GM10248 (cell line): ENCODE data around the gene METTL2B.

Source experiments
- CTCF ChIA-PET: fragments of 300-600 bp; sonication (Branson Sonifier 250); formaldehyde crosslinking; extraction: SDS; loops from one replicate; lab custom pipeline; 2021; ENCODE audit warnings: antibody characterized with exemption; lab: Yijun Ruan, JAX
- POLR2A ChIA-PET: fragments of 350-650 bp; sonication (Branson Sonifier 250); formaldehyde crosslinking; extraction: SDS; loops from one replicate; lab custom pipeline; 2020; ENCODE audit warnings: antibody characterized with exemption; lab: Yijun Ruan, JAX
- DNase-seq: peaks from one replicate; pipeline ENCODE4 v3.0.0; 2012; ENCODE audit errors: extremely low spot score
- TF ChIP-seq, protein P1 (sequence below): IDR thresholded peaks from 2 replicates; pipeline ENCODE4 v1.5.1; 2012; ENCODE audit warnings: mild to moderate bottlenecking, low read depth; ENCODE audit errors: extremely low read depth, missing control alignments, control extremely low read depth

Gene METTL2B

DNA sequence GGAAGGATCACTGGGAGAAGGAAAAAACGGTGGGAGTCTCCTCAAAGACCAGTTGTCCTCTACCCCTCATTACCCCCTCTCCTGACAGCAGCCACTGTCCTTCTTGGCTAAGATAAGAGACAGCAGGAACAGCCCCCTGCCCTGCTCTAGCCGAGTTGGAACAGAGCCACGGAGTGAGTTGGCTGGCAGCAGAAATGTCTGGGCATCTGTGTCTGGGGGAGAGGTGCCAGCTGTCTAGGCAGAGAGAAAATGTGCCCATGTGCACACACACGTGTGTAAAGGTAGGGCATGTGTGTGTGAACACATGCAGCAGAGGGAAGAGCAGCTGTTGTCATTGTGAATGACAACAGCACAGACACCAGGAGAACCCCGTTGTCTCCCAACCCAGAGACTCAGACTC is 30.2 kb upstream of the METTL2B start:
- ChIA-PET POLR2A (no interaction called here), CTCF (interaction anchor here (4.2 to 10.9 kb wide), 2 partner anchors 15 to 17 kb away, joined by 88 to 99 read pairs; no protein-coding TSS in a partner anchor)
- DNase-seq: no peak
- TF ChIP-seq, protein P1, sequence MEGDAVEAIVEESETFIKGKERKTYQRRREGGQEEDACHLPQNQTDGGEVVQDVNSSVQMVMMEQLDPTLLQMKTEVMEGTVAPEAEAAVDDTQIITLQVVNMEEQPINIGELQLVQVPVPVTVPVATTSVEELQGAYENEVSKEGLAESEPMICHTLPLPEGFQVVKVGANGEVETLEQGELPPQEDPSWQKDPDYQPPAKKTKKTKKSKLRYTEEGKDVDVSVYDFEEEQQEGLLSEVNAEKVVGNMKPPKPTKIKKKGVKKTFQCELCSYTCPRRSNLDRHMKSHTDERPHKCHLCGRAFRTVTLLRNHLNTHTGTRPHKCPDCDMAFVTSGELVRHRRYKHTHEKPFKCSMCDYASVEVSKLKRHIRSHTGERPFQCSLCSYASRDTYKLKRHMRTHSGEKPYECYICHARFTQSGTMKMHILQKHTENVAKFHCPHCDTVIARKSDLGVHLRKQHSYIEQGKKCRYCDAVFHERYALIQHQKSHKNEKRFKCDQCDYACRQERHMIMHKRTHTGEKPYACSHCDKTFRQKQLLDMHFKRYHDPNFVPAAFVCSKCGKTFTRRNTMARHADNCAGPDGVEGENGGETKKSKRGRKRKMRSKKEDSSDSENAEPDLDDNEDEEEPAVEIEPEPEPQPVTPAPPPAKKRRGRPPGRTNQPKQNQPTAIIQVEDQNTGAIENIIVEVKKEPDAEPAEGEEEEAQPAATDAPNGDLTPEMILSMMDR: no peak

GRCh38 chr7:128447941-128448564 is 28.5 kb upstream of the METTL2B start:
- CTCF ChIA-PET: interaction anchor here (1.2 to 10.9 kb wide), 6 partner anchors 9 to 435 kb away, joined by 3 to 99 read pairs (median 5); no protein-coding TSS in a partner anchor
- DNase-seq: no peak
- POLR2A ChIA-PET: interaction anchor here (0.6 kb wide), 1 partner anchor 32 kb away, joined by 5 read pairs; no protein-coding TSS in a partner anchor
- TF ChIP-seq, protein P1: no peak

DNA sequence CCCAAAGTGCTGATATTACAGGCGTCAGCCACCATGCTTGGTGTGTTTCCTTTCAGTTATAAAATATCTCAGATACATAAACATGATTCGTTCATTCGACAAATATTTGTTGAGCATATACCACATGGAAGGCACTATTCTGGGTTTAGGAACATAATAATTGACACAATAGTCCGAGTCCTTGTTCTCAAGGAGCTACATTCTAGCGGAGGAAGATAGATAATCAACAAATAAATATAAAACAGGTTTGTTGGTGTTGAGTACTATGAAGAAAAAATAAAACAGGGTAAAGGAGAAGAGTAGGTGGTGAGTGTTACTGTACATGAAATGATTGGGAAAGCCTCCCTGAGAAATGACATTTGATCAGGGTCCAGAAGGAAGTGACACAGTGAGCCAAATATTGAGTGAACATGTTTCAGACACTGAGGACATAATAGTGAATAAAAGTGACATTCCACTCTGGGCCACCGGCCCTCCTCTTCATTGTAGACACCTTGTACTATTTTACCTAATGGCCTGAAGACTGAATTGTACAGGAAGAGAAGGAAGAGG is 27.7 kb upstream of the METTL2B start:
- TF ChIP-seq, protein P1: no peak
- ChIA-PET POLR2A (no interaction called here), CTCF (interaction anchor here (1.2 to 10.9 kb wide), 4 partner anchors 12 to 434 kb away, joined by 3 to 99 read pairs (median 26); no protein-coding TSS in a partner anchor)
- no peak for DNase-seq

DNA sequence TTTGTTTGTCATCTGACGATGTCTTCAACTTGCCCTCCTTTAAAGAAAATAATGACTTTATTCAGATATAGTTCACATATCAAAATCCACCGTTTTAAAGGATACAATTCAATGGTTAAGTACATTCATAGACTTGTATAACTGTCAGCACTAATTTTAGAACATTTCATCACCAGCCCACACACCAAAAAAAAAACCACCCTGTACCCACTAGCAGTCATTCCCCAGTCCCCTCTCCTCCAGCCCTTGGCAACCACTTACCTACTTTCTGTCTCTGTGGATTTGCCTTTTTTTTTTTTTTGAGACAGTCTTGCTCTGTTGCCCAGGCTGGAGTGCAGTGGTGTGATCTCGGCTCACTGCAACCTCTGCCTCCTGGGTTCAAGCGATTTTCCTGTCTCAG is 26.1 kb upstream of the METTL2B start:
- POLR2A ChIA-PET: no interaction called here
- CTCF ChIA-PET: interaction anchor here (3.1 to 10.9 kb wide), 2 partner anchors 11 to 24 kb away, joined by 47 to 99 read pairs; no protein-coding TSS in a partner anchor
- TF ChIP-seq, protein P1: no peak
- DNase-seq: no peak

- TF ChIP-seq, protein P1: no peak
- CTCF ChIA-PET: interaction anchor here (1.3 to 7.9 kb wide), 2 partner anchors 9 to 24 kb away, joined by 5 to 143 read pairs; no protein-coding TSS in a partner anchor
- no peak for DNase-seq
- POLR2A ChIA-PET: no interaction called here
Observed at GRCh38 chr7:128450913-128451312, 25.6 kb upstream of the METTL2B start.

DNA sequence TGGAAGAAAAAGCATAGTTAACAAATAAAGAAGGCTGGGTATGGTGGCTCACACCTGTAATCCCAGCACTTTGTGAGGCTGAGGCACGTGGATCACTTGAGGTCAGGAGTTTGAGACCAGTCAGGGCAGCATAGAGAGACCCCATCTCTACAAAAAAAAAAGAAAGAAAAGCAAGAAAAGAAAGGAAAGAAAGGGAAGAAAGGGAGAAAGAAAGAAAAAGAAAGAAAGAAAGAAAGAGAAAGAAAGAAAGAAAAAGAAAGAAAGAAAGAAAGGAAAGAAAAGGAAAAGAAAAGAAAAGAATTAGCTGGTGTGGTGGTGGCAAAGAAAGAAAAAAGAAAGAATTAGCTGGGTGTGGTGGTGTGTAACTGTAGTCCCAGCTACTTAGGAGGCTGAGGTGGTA is 24.0 kb upstream of the METTL2B start:
- DNase-seq: no peak
- TF ChIP-seq, protein P1: no peak
- POLR2A ChIA-PET: no interaction called here
- CTCF ChIA-PET: interaction anchor here (1.2 to 7.9 kb wide), 7 partner anchors 9 to 34 kb away, joined by 3 to 143 read pairs (median 5); no protein-coding TSS in a partner anchor
